Measurements from ENCODE around the gene PKN2. TPM values are rescaled to one million over a fixed set of nuclear protein-coding genes. Genes with fewer than 3 reads are reported as not detected.

The PKN2 gene
- total and polyA plus RNA-seq, 2 of the 8 experiments (the other 6 are each of a cell fraction or from before 2014, with no cell fraction given): 7.8 to 32.0 TPM

- TF ChIP-seq CHD7 (IDR thresholded peaks at IDR 0.05; ENCODE audit: insufficient replicate concordance, low read length) (no peak), EZH2 (IDR thresholded peaks at IDR 0.05; ENCODE audit: low read depth, low read length, severe bottlenecking) (no peak), EP300 (IDR thresholded peaks at IDR 0.05; ENCODE audit: borderline replicate concordance in 1 of 2, low read depth in 2 of 2, low read length in 2 of 2) (no peak), RBBP5 (IDR thresholded peaks at IDR 0.05; ENCODE audit: borderline replicate concordance, low read depth, low read length) (no peak), RAD21 (IDR thresholded peaks at IDR 0.05 in 1 of 2, conservative IDR thresholded peaks at IDR 0.05 in 1 of 2; ENCODE audit: low read depth in 2 of 2, low read length in 2 of 2) (no peak), RFX5 (IDR thresholded peaks at IDR 0.05; ENCODE audit: borderline replicate concordance, low read depth, low read length) (no peak), CBX8 (IDR thresholded peaks at IDR 0.05; ENCODE audit: borderline replicate concordance, low read depth, low read length) (no peak), TAF1 (IDR thresholded peaks at IDR 0.05; ENCODE audit: low read depth, low read length) (no peak), SP1 (IDR thresholded peaks at IDR 0.05; ENCODE audit: low read depth, low read length) (no peak)
These were observed 58.5 kb downstream of the PKN2 start (continued) for GRCh38 chr1:88742531-88742930.

Measured in H1 (cell line).